ENCODE results near the gene BCL2.

Gene BCL2

GRCh38 chr18:63181706-63182309 lies 137.8 kb downstream of the BCL2 start:
- H3K36me3 Mint-ChIP-seq (ENCODE audit: low read depth): peaks cover 23% of the 10 kb centered on the region
- H3K9me3 Mint-ChIP-seq: no peaks in the 10 kb centered on the region
- no peak overlapping the region for H3K4me3 Mint-ChIP-seq
- H3K4me1 Mint-ChIP-seq (ENCODE audit: low read depth): peaks cover 92% of the 10 kb centered on the region
- H3K27ac Mint-ChIP-seq: peak overlapping the region; percentile 1
- H3K27me3 Mint-ChIP-seq: no peaks in the 10 kb centered on the region

GRCh38 chr18:63180971-63181376 lies 138.6 kb downstream of the BCL2 start:
- no peak overlapping the region for H3K4me3 Mint-ChIP-seq
- H3K9me3 Mint-ChIP-seq: no peaks in the 10 kb centered on the region
- H3K27ac Mint-ChIP-seq: peak overlapping the region; percentile 54
- peaks cover 92% of the 10 kb centered on the region for H3K4me1 Mint-ChIP-seq (ENCODE audit: low read depth)
- H3K27me3 Mint-ChIP-seq: no peaks in the 10 kb centered on the region
- peaks cover 32% of the 10 kb centered on the region for H3K36me3 Mint-ChIP-seq (ENCODE audit: low read depth)

- no peaks in the 10 kb centered on the region for H3K27me3 Mint-ChIP-seq
- no peak overlapping the region for H3K4me3 Mint-ChIP-seq
- H3K4me1 Mint-ChIP-seq (ENCODE audit: low read depth): peaks cover 92% of the 10 kb centered on the region
- H3K36me3 Mint-ChIP-seq (ENCODE audit: low read depth): peaks cover 37% of the 10 kb centered on the region
- H3K27ac Mint-ChIP-seq: no peak overlapping the region
- H3K9me3 Mint-ChIP-seq: no peaks in the 10 kb centered on the region
These were observed 139.2 kb downstream of the BCL2 start for GRCh38 chr18:63180321-63180720.

- Mint-ChIP-seq H3K4me3 (no peak overlapping the region), H3K27me3 (no peaks in the 10 kb centered on the region), H3K4me1 (ENCODE audit: low read depth) (peaks cover 89% of the 10 kb centered on the region), H3K36me3 (ENCODE audit: low read depth) (peaks cover 38% of the 10 kb centered on the region), H3K9me3 (no peaks in the 10 kb centered on the region), H3K27ac (no peak overlapping the region)
These were observed 140.1 kb downstream of the BCL2 start for GRCh38 chr18:63179422-63179821.

- H3K4me3 Mint-ChIP-seq: no peak overlapping the region
- peak overlapping the region; percentile 10 for H3K27ac Mint-ChIP-seq
- H3K36me3 Mint-ChIP-seq (ENCODE audit: low read depth): peaks cover 38% of the 10 kb centered on the region
- no peaks in the 10 kb centered on the region for H3K27me3 Mint-ChIP-seq
- peaks cover 89% of the 10 kb centered on the region for H3K4me1 Mint-ChIP-seq (ENCODE audit: low read depth)
- H3K9me3 Mint-ChIP-seq: no peaks in the 10 kb centered on the region
These were observed 140.6 kb downstream of the BCL2 start for GRCh38 chr18:63178971-63179370.

GRCh38 chr18:63177919-63178821 lies 141.4 kb downstream of the BCL2 start:
- Mint-ChIP-seq H3K36me3 (ENCODE audit: low read depth) (peaks cover 38% of the 10 kb centered on the region), H3K9me3 (no peaks in the 10 kb centered on the region), H3K4me1 (ENCODE audit: low read depth) (peaks cover 89% of the 10 kb centered on the region), H3K27me3 (no peaks in the 10 kb centered on the region), H3K4me3 (no peak overlapping the region), H3K27ac (no peak overlapping the region)

- Mint-ChIP-seq H3K9me3 (no peaks in the 10 kb centered on the region), H3K4me3 (no peak overlapping the region), H3K36me3 (ENCODE audit: low read depth) (peaks cover 45% of the 10 kb centered on the region), H3K27me3 (no peaks in the 10 kb centered on the region), H3K4me1 (ENCODE audit: low read depth) (peaks cover 87% of the 10 kb centered on the region), H3K27ac (no peak overlapping the region)
These were observed 142.3 kb downstream of the BCL2 start for GRCh38 chr18:63177259-63177658.

GRCh38 chr18:63175264-63175663 lies 144.3 kb downstream of the BCL2 start:
- H3K4me1 Mint-ChIP-seq (ENCODE audit: low read depth): peaks cover 84% of the 10 kb centered on the region
- no peak overlapping the region for H3K4me3 Mint-ChIP-seq
- H3K9me3 Mint-ChIP-seq: no peaks in the 10 kb centered on the region
- H3K27me3 Mint-ChIP-seq: no peaks in the 10 kb centered on the region
- peaks cover 51% of the 10 kb centered on the region for H3K36me3 Mint-ChIP-seq (ENCODE audit: low read depth)
- H3K27ac Mint-ChIP-seq: no peak overlapping the region

- peaks cover 45% of the 10 kb centered on the region for H3K36me3 Mint-ChIP-seq (ENCODE audit: low read depth)
- H3K9me3 Mint-ChIP-seq: no peaks in the 10 kb centered on the region
- no peak overlapping the region for H3K4me3 Mint-ChIP-seq
- H3K27ac Mint-ChIP-seq: no peak overlapping the region
- no peaks in the 10 kb centered on the region for H3K27me3 Mint-ChIP-seq
- peaks cover 76% of the 10 kb centered on the region for H3K4me1 Mint-ChIP-seq (ENCODE audit: low read depth)
These were observed 145.6 kb downstream of the BCL2 start for GRCh38 chr18:63173983-63174382.

- H3K27ac Mint-ChIP-seq: no peak overlapping the region
- H3K36me3 Mint-ChIP-seq (ENCODE audit: low read depth): peaks cover 27% of the 10 kb centered on the region
- peaks cover 57% of the 10 kb centered on the region for H3K4me1 Mint-ChIP-seq (ENCODE audit: low read depth)
- H3K9me3 Mint-ChIP-seq: no peaks in the 10 kb centered on the region
- H3K27me3 Mint-ChIP-seq: no peaks in the 10 kb centered on the region
- no peak overlapping the region for H3K4me3 Mint-ChIP-seq
These were observed 149.7 kb downstream of the BCL2 start for GRCh38 chr18:63169853-63170252.

- no peak overlapping the region for H3K4me3 Mint-ChIP-seq
- no peak overlapping the region for H3K27ac Mint-ChIP-seq
- H3K9me3 Mint-ChIP-seq: no peaks in the 10 kb centered on the region
- peaks cover 39% of the 10 kb centered on the region for H3K36me3 Mint-ChIP-seq (ENCODE audit: low read depth)
- peaks cover 58% of the 10 kb centered on the region for H3K4me1 Mint-ChIP-seq (ENCODE audit: low read depth)
- H3K27me3 Mint-ChIP-seq: no peaks in the 10 kb centered on the region
These were observed 151.3 kb downstream of the BCL2 start for GRCh38 chr18:63168287-63168686.

GRCh38 chr18:63166142-63166541 lies 153.4 kb downstream of the BCL2 start:
- H3K27me3 Mint-ChIP-seq: no peaks in the 10 kb centered on the region
- no peaks in the 10 kb centered on the region for H3K9me3 Mint-ChIP-seq
- H3K4me3 Mint-ChIP-seq: no peak overlapping the region
- H3K36me3 Mint-ChIP-seq (ENCODE audit: low read depth): peaks cover 24% of the 10 kb centered on the region
- H3K27ac Mint-ChIP-seq: peak overlapping the region; percentile 1
- peaks cover 63% of the 10 kb centered on the region for H3K4me1 Mint-ChIP-seq (ENCODE audit: low read depth)

- Mint-ChIP-seq H3K36me3 (ENCODE audit: low read depth) (peaks cover 26% of the 10 kb centered on the region), H3K4me3 (no peak overlapping the region), H3K27me3 (no peaks in the 10 kb centered on the region), H3K4me1 (ENCODE audit: low read depth) (peaks cover 76% of the 10 kb centered on the region), H3K27ac (peak overlapping the region; percentile 100), H3K9me3 (no peaks in the 10 kb centered on the region)
These were observed 155.2 kb downstream of the BCL2 start for GRCh38 chr18:63164396-63164795.

GRCh38 chr18:63162271-63163014 lies 157.1 kb downstream of the BCL2 start:
- peak overlapping the region; percentile 83 for H3K4me3 Mint-ChIP-seq
- H3K4me1 Mint-ChIP-seq (ENCODE audit: low read depth): peaks cover 88% of the 10 kb centered on the region
- peak overlapping the region; percentile 100 for H3K27ac Mint-ChIP-seq
- H3K36me3 Mint-ChIP-seq (ENCODE audit: low read depth): peaks cover 25% of the 10 kb centered on the region
- no peaks in the 10 kb centered on the region for H3K9me3 Mint-ChIP-seq
- H3K27me3 Mint-ChIP-seq: no peaks in the 10 kb centered on the region

GRCh38 chr18:63161761-63162195 lies 157.8 kb downstream of the BCL2 start:
- H3K4me3 Mint-ChIP-seq: peak overlapping the region; percentile 83
- H3K4me1 Mint-ChIP-seq (ENCODE audit: low read depth): peaks cover 88% of the 10 kb centered on the region
- peaks cover 25% of the 10 kb centered on the region for H3K36me3 Mint-ChIP-seq (ENCODE audit: low read depth)

More at GRCh38 chr18:63161761-63162195, 157.8 kb downstream of the BCL2 start:
- H3K27me3 Mint-ChIP-seq: no peaks in the 10 kb centered on the region
- H3K27ac Mint-ChIP-seq: peak overlapping the region; percentile 100
- no peaks in the 10 kb centered on the region for H3K9me3 Mint-ChIP-seq
